ENCODE data around the gene TM6SF1. TPM values are rescaled to one million over a fixed set of nuclear protein-coding genes. Genes with fewer than 3 reads are reported as not detected.

Gene TM6SF1
- total RNA-seq (2021): 0.48 to 0.79 TPM (median 0.60 TPM) in 3 replicates
- percentile 24 among the genes with signal in this experiment for Bru-seq, nascent RNA
- long read RNA-seq, experiment 1, partial matches to known transcripts: 0 of 4 reads
- long read RNA-seq, experiment 1, other reads (novel, unspliced or antisense): 1 of 4 reads
- long read RNA-seq, experiment 2, partial matches to known transcripts: 0 of 1 reads
- long read RNA-seq, experiment 2, other reads (novel, unspliced or antisense): 1 of 1 reads
- long read RNA-seq, experiment 3, partial matches to known transcripts: 0 of 2 reads
- long read RNA-seq, experiment 3, other reads (novel, unspliced or antisense): 0 of 2 reads

DNA sequence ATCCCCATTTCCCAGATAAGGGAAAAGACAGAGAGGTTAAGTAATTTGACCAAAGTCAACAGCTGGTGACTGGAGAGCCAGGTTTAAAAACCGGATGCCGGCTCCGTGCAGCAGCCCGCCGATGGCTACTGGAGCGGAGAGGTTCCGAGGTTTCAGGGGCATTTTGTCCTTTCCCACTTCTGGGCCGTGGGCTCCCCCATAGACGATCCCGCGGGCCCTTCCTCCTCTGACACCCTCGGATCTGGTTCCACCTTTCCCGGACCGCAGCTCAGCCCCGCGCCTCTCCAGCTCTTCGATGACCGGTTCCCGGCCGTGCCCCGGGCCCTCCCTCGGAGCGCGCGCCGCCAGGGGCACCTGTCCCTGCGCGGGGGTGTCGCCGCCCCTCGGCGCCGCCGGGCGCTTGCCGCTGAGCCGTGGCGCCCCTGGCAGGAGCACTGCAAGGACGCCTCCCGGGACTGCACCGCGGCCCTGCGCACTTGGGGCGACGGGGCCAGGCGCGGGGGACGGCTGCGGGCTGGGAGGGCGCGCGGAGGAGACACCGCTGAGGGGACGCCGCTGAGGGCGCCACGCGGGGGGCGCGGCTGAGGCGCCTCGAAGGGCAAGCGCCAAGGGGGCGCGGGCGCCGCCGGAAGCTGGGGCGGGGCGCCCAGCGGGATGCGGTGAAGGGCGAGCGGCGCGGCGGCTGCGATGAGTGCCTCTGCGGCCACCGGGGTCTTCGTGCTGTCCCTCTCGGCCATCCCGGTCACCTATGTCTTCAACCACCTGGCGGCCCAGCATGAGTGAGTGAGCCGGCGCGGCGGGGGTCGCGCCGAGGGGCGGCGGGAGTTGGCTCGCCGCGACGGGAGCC lies at the start of gene TM6SF1:
Gene TM6SF1 (plus strand): TSS at position 652 of the 847 bp plus-strand sequence. CDS start 36 bp downstream, at position 688.
- H3K9me3 Mint-ChIP-seq: peaks cover 9% of the 10 kb centered on the region
- ATAC-seq: peak; percentile 61
- H3K4me1 Mint-ChIP-seq: peaks cover 9% of the 10 kb centered on the region
- H3K27ac Mint-ChIP-seq: no peak within 1 kb of the TSS
- peak; percentile 26 for DNase-seq (ENCODE audit: low spot score)
- H3K27me3 Mint-ChIP-seq (ENCODE audit: low read depth): peaks cover 52% of the 10 kb centered on the region
- H3K36me3 Mint-ChIP-seq: no peaks in the 10 kb centered on the region
- ChIA-PET POLR2A (interaction anchor here (0.7 to 1.1 kb wide), 3 partner anchors 38 to 101 kb away, joined by 3 read pairs; no protein-coding TSS in a partner anchor), CTCF (interaction anchor here (0.8 to 1.2 kb wide), 3 partner anchors 16 to 329 kb away, joined by 3 read pairs; partner anchors contain the start of gene BTBD1)
- H3K4me3 Mint-ChIP-seq: peak within 1 kb of the TSS; percentile 75
- TF ChIP-seq IRF2 (CRISPR knock-in tag; IDR thresholded peaks at IDR 0.05; ENCODE audit: borderline replicate concordance, low read depth) (no peak), JUN (CRISPR knock-in tag; IDR thresholded peaks at IDR 0.05) (no peak), SP1 (CRISPR knock-in tag; conservative IDR thresholded peaks at IDR 0.05) (peak; percentile 44; the same call in 1 of the 2 replicates), ZSCAN18 (CRISPR knock-in tag; IDR thresholded peaks at IDR 0.05) (no peak), NR1H2 (CRISPR knock-in tag; IDR thresholded peaks at IDR 0.05) (no peak), RORB (CRISPR knock-in tag; IDR thresholded peaks at IDR 0.05) (no peak), STAT6 (CRISPR knock-in tag; conservative IDR thresholded peaks at IDR 0.05; ENCODE audit: low read depth) (no peak), ELF4 (CRISPR knock-in tag; IDR thresholded peaks at IDR 0.05; ENCODE audit: low read depth) (no peak), NFYB (CRISPR knock-in tag; conservative IDR thresholded peaks at IDR 0.05; ENCODE audit: low read depth) (no peak), NR3C1 (CRISPR knock-in tag; conservative IDR thresholded peaks at IDR 0.05; ENCODE audit: low read depth) (no peak), ZNF423 (CRISPR knock-in tag; IDR thresholded peaks at IDR 0.05) (peak; percentile 55; the same call in 1 of the 2 replicates), FOXJ3 (CRISPR knock-in tag; IDR thresholded peaks at IDR 0.05; ENCODE audit: borderline replicate concordance) (no peak), HMGA2 (CRISPR knock-in tag; IDR thresholded peaks at IDR 0.05) (no peak), ZNF121 (CRISPR knock-in tag; IDR thresholded peaks at IDR 0.05) (no peak), KAT7 (CRISPR knock-in tag; IDR thresholded peaks at IDR 0.05; ENCODE audit: borderline replicate concordance) (peak; percentile 68; the same call in 1 of the 2 replicates), ZBTB21 (CRISPR knock-in tag; IDR thresholded peaks at IDR 0.05; ENCODE audit: borderline replicate concordance) (no peak), ZNF317 (CRISPR knock-in tag; IDR thresholded peaks at IDR 0.05; ENCODE audit: borderline replicate concordance, low read depth) (no peak), CREB1 (CRISPR knock-in tag; IDR thresholded peaks at IDR 0.05) (no peak)
- TF ChIP-seq, protein P1, sequence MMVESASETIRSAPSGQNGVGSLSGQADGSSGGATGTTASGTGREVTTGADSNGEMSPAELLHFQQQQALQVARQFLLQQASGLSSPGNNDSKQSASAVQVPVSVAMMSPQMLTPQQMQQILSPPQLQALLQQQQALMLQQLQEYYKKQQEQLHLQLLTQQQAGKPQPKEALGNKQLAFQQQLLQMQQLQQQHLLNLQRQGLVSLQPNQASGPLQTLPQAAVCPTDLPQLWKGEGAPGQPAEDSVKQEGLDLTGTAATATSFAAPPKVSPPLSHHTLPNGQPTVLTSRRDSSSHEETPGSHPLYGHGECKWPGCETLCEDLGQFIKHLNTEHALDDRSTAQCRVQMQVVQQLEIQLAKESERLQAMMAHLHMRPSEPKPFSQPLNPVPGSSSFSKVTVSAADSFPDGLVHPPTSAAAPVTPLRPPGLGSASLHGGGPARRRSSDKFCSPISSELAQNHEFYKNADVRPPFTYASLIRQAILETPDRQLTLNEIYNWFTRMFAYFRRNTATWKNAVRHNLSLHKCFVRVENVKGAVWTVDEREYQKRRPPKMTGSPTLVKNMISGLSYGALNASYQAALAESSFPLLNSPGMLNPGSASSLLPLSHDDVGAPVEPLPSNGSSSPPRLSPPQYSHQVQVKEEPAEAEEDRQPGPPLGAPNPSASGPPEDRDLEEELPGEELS (CRISPR knock-in tag; IDR thresholded peaks at IDR 0.05): peak; percentile 78; the same call in 1 of the 2 replicates
- TF ChIP-seq, protein P2, sequence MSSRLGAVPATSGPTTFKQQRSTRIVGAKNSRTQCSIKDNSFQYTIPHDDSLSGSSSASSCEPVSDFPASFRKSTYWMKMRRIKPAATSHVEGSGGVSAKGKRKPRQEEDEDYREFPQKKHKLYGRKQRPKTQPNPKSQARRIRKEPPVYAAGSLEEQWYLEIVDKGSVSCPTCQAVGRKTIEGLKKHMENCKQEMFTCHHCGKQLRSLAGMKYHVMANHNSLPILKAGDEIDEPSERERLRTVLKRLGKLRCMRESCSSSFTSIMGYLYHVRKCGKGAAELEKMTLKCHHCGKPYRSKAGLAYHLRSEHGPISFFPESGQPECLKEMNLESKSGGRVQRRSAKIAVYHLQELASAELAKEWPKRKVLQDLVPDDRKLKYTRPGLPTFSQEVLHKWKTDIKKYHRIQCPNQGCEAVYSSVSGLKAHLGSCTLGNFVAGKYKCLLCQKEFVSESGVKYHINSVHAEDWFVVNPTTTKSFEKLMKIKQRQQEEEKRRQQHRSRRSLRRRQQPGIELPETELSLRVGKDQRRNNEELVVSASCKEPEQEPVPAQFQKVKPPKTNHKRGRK (CRISPR knock-in tag; IDR thresholded peaks at IDR 0.05; ENCODE audit: borderline replicate concordance): no peak
- TF ChIP-seq, protein P3, sequence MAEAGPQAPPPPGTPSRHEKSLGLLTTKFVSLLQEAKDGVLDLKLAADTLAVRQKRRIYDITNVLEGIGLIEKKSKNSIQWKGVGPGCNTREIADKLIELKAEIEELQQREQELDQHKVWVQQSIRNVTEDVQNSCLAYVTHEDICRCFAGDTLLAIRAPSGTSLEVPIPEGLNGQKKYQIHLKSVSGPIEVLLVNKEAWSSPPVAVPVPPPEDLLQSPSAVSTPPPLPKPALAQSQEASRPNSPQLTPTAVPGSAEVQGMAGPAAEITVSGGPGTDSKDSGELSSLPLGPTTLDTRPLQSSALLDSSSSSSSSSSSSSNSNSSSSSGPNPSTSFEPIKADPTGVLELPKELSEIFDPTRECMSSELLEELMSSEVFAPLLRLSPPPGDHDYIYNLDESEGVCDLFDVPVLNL (CRISPR knock-in tag; IDR thresholded peaks at IDR 0.05; ENCODE audit: borderline replicate concordance, low read depth): no peak
- TF ChIP-seq, protein P4, sequence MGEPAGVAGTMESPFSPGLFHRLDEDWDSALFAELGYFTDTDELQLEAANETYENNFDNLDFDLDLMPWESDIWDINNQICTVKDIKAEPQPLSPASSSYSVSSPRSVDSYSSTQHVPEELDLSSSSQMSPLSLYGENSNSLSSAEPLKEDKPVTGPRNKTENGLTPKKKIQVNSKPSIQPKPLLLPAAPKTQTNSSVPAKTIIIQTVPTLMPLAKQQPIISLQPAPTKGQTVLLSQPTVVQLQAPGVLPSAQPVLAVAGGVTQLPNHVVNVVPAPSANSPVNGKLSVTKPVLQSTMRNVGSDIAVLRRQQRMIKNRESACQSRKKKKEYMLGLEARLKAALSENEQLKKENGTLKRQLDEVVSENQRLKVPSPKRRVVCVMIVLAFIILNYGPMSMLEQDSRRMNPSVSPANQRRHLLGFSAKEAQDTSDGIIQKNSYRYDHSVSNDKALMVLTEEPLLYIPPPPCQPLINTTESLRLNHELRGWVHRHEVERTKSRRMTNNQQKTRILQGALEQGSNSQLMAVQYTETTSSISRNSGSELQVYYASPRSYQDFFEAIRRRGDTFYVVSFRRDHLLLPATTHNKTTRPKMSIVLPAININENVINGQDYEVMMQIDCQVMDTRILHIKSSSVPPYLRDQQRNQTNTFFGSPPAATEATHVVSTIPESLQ (CRISPR knock-in tag; IDR thresholded peaks at IDR 0.05): no peak
- TF ChIP-seq, protein P5, sequence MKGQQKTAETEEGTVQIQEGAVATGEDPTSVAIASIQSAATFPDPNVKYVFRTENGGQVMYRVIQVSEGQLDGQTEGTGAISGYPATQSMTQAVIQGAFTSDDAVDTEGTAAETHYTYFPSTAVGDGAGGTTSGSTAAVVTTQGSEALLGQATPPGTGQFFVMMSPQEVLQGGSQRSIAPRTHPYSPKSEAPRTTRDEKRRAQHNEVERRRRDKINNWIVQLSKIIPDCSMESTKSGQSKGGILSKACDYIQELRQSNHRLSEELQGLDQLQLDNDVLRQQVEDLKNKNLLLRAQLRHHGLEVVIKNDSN (CRISPR knock-in tag; IDR thresholded peaks at IDR 0.05): no peak
